OCI-LY1 (cell line): ENCODE data around the gene CTNNBL1.

Source experiments
- H2AFZ ChIP-seq: fragments of 200-600 bp; sonication (generic), shearing (Covaris generic); 2 replicates; pipeline ENCODE4 v1.6.0; 2014; ENCODE audit warnings: antibody characterized with exemption, mild to moderate bottlenecking, low read length
- H3F3A ChIP-seq: fragments of 200-600 bp; sonication (generic), shearing (Covaris generic); 2 replicates; pipeline ENCODE4 v1.6.0; 2014; ENCODE audit warnings: mild to moderate bottlenecking, antibody characterized with exemption, low read length, moderate library complexity; ENCODE audit not compliant: insufficient read depth
- H3K27ac ChIP-seq: fragments of 200-600 bp; sonication (generic); 2 replicates; pipeline ENCODE4 v1.5.1; 2014; ENCODE audit warnings: low read length, mixed run types, mild to moderate bottlenecking, low read depth; ENCODE audit not compliant: poor library complexity, severe bottlenecking
- H3K27me3 ChIP-seq: fragments of 200-600 bp; sonication (generic); 2 replicates; pipeline ENCODE4 v1.6.0; 2014; ENCODE audit warnings: antibody characterized with exemption, mild to moderate bottlenecking, low read length, moderate library complexity; ENCODE audit not compliant: insufficient read depth
- H3K36me3 ChIP-seq: fragments of 200-600 bp; sonication (generic); 2 replicates; pipeline ENCODE4 v1.6.1; 2014; ENCODE audit warnings: mild to moderate bottlenecking, antibody characterized with exemption, low read length, moderate library complexity, mixed read lengths; ENCODE audit not compliant: insufficient read depth
- H3K4me1 ChIP-seq: fragments of 200-600 bp; sonication (generic); 2 replicates; pipeline ENCODE4 v1.5.1; 2014; ENCODE audit warnings: mild to moderate bottlenecking, low read length, moderate library complexity; ENCODE audit not compliant: insufficient read depth, severe bottlenecking
- H3K4me2 ChIP-seq: fragments of 200-600 bp; sonication (generic), shearing (Covaris generic); 2 replicates; pipeline ENCODE4 v1.6.1; 2014; ENCODE audit warnings: low read length
- H3K4me3 ChIP-seq: fragments of 200-600 bp; sonication (generic); 2 replicates; pipeline ENCODE4 v1.5.1; 2014; ENCODE audit warnings: low read length, low read depth, mild to moderate bottlenecking, mixed read lengths; ENCODE audit not compliant: poor library complexity, severe bottlenecking
- H3K79me2 ChIP-seq: fragments of 200-600 bp; shearing (Covaris generic); 2 replicates; pipeline ENCODE4 v1.6.1; 2016; ENCODE audit warnings: mixed run types, low read length, mixed read lengths; ENCODE audit not compliant: insufficient read depth
- H3K9ac ChIP-seq: fragments of 200-600 bp; sonication (generic), shearing (Covaris generic); 2 replicates; pipeline ENCODE4 v1.6.1; 2014; ENCODE audit warnings: mild to moderate bottlenecking, low read length, mixed read lengths
- H3K9me2 ChIP-seq: fragments of 200-600 bp; sonication (generic), shearing (Covaris generic); 2 replicates; pipeline ENCODE4 v1.6.1; 2014; ENCODE audit warnings: low read depth, mild to moderate bottlenecking, low read length, mixed read lengths
- H3K9me3 ChIP-seq: fragments of 200-600 bp; shearing (Covaris generic); 2 replicates; pipeline ENCODE4 v1.6.1; 2014; ENCODE audit warnings: low read length, mixed read lengths
- H4K20me1 ChIP-seq: fragments of 200-600 bp; sonication (generic), shearing (Covaris generic); 2 replicates; pipeline ENCODE4 v1.6.0; 2016; ENCODE audit warnings: mild to moderate bottlenecking, low read length; ENCODE audit not compliant: insufficient read depth
- EZH2 ChIP-seq: fragments of 200-600 bp; sonication (generic), shearing (Covaris generic); IDR thresholded peaks from 2 replicates; pipeline ENCODE4 v1.8.0; 2017; ENCODE audit warnings: borderline replicate concordance, mixed run types, mild to moderate bottlenecking, antibody characterized with exemption, low read length, moderate library complexity, mixed read lengths
- TF ChIP-seq, protein P1 (sequence below): fragments of 200-600 bp; sonication (generic), shearing (Covaris generic); IDR thresholded peaks from 2 replicates; pipeline ENCODE4 v1.5.1; 2017; ENCODE audit warnings: mild to moderate bottlenecking, antibody characterized with exemption, low read length, moderate library complexity, mixed read lengths

Gene CTNNBL1

DNA sequence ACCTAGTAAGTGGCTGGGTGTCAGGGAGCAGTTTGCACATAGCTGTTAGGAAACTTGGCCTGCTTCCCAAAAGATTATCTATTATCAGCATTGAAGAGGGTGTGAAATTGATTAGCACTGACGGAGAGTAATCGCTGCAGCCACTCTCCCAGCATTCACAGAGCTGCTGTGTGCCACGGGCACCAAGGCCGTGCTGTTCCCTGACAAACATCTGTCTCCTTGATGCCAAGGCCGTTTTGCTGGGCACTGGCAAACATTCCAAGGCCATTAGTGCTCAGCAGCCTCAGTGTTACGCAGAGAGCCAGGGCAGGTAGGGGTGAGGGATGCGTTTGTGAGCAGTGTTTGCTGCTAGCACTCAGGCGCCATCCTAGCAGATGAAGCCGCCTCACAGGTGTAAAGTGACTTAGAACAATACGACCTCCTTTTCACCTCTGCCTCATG is 151.4 kb downstream of the CTNNBL1 start:
- Histone ChIP-seq H3K9me3 (no peaks in the 10 kb centered on the region), H3K79me2 (no peaks in the 10 kb centered on the region), H4K20me1 (no peaks in the 10 kb centered on the region), H3K27me3 (no peaks in the 10 kb centered on the region), H3K4me1 (no peaks in the 10 kb centered on the region), H3K36me3 (peaks cover 40% of the 10 kb centered on the region; the same call in 1 of the 2 replicates), H3K9ac (no peak overlapping the region), H3K9me2 (no peaks in the 10 kb centered on the region), H3K4me2 (no peak overlapping the region), H3K27ac (no peak overlapping the region), H2AFZ (no peak overlapping the region), H3F3A (no peaks in the 10 kb centered on the region), H3K4me3 (no peak overlapping the region)
- TF ChIP-seq EZH2, result no peak
- TF ChIP-seq, protein P1, sequence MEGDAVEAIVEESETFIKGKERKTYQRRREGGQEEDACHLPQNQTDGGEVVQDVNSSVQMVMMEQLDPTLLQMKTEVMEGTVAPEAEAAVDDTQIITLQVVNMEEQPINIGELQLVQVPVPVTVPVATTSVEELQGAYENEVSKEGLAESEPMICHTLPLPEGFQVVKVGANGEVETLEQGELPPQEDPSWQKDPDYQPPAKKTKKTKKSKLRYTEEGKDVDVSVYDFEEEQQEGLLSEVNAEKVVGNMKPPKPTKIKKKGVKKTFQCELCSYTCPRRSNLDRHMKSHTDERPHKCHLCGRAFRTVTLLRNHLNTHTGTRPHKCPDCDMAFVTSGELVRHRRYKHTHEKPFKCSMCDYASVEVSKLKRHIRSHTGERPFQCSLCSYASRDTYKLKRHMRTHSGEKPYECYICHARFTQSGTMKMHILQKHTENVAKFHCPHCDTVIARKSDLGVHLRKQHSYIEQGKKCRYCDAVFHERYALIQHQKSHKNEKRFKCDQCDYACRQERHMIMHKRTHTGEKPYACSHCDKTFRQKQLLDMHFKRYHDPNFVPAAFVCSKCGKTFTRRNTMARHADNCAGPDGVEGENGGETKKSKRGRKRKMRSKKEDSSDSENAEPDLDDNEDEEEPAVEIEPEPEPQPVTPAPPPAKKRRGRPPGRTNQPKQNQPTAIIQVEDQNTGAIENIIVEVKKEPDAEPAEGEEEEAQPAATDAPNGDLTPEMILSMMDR, result no peak

DNA sequence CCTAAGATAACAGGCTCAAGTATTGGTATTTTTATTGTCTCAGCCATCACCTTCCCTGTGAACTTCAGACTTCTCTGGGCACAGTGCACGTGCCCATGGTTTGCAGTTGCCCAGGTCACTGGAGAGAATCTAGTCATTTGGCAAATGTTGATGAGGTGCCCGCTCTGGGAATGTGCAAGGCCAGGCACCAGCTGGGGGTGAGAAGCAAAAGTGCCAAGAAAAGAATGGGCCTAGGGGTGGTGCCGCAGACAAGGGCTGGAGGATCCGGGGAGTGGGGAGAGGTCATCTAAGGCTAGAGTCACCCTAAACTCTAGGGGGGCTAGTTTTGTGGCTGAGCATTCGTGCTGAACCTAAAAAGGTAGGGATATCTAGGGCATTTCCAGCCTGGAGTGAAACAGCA is 152.0 kb downstream of the CTNNBL1 start:
- H3K36me3 ChIP-seq, result peaks cover 40% of the 10 kb centered on the region; the same call in 1 of the 2 replicates
- no peak overlapping the region for H3K4me2 ChIP-seq
- H3K4me3 ChIP-seq, result no peak overlapping the region

DNA sequence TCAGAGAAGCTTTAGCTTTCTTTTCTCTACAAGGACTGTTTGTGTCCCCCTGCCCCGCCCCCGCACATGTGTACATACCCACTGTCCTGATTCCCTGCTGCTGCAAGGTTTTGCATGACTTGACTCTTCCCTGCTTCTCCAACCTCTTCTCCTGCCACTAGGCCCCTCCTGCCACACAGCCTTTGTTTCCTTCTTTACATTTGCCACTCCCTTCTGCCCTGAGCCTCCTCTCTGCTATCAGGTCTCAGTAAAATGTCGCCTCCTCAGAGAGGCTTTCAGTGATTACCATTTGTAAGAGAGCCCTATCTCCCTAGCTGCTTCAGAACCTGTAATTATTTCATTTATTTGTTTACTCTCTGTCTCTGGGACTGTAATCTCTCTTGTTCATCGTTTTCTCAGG is 152.7 kb downstream of the CTNNBL1 start:
- Histone ChIP-seq H3K9me2 (no peaks in the 10 kb centered on the region), H2AFZ (no peak overlapping the region), H3K9ac (no peak overlapping the region), H3K36me3 (peaks cover 34% of the 10 kb centered on the region; the same call in 1 of the 2 replicates), H3K4me3 (no peak overlapping the region), H3K27me3 (no peaks in the 10 kb centered on the region), H3K4me2 (no peak overlapping the region), H3F3A (no peaks in the 10 kb centered on the region), H3K4me1 (peaks cover 6% of the 10 kb centered on the region), H3K9me3 (no peaks in the 10 kb centered on the region), H3K27ac (no peak overlapping the region), H3K79me2 (no peaks in the 10 kb centered on the region), H4K20me1 (no peaks in the 10 kb centered on the region)
- no peak for TF ChIP-seq EZH2
- TF ChIP-seq, protein P1, result no peak

More for the DNA sequence above, 152.0 kb downstream of the CTNNBL1 start:
- Histone ChIP-seq H3K9me3 (no peaks in the 10 kb centered on the region), H3K27me3 (no peaks in the 10 kb centered on the region), H3K9ac (no peak overlapping the region), H3K27ac (no peak overlapping the region), H4K20me1 (no peaks in the 10 kb centered on the region), H3K4me1 (no peaks in the 10 kb centered on the region), H3F3A (no peaks in the 10 kb centered on the region), H3K9me2 (no peaks in the 10 kb centered on the region), H3K79me2 (no peaks in the 10 kb centered on the region), H2AFZ (no peak overlapping the region)
- no peak for TF ChIP-seq EZH2
- TF ChIP-seq, protein P1, result no peak
